Measurements from ENCODE around the gene SUGT1.
"Not testable (repeated sequence)": the region's sequence is repeated elsewhere in the genome, so short reads cannot be mapped to it uniquely, and the experiment has no call there.

SUGT1 gene

GRCh38 chr13:52652196-52652979 lies at the start of gene SUGT1:
Gene SUGT1 (plus strand): TSS chr13:52652836. CDS start chr13:52652921, 85 bp downstream.
- peak; percentile 87 for DNase-seq (ENCODE audit: low read depth)

GRCh38 chr13:52603316-52603715 lies 49.3 kb upstream of the SUGT1 start:
- not testable (repeated sequence) for DNase-seq (ENCODE audit: low read depth)

- not testable (repeated sequence) for DNase-seq (ENCODE audit: low read depth)
Measured at GRCh38 chr13:52606126-52606525, 46.5 kb upstream of the SUGT1 start.

GRCh38 chr13:52606795-52607194 lies 45.8 kb upstream of the SUGT1 start:
- DNase-seq (ENCODE audit: low read depth): not testable (repeated sequence)

- not testable (repeated sequence) for DNase-seq (ENCODE audit: low read depth)
Measured at GRCh38 chr13:52608184-52608583, 44.5 kb upstream of the SUGT1 start.

GRCh38 chr13:52609013-52609606 lies 43.5 kb upstream of the SUGT1 start:
- not testable (repeated sequence) for DNase-seq (ENCODE audit: low read depth)

- DNase-seq (ENCODE audit: low read depth): not testable (repeated sequence)
Measured at GRCh38 chr13:52610158-52610557, 42.5 kb upstream of the SUGT1 start.

- no peak for DNase-seq (ENCODE audit: low read depth)
Measured at GRCh38 chr13:52615134-52615801, 37.4 kb upstream of the SUGT1 start.

- DNase-seq (ENCODE audit: low read depth): no peak
Measured at GRCh38 chr13:52615812-52616211, 36.8 kb upstream of the SUGT1 start.

- DNase-seq (ENCODE audit: low read depth): peak; percentile 73
Measured at GRCh38 chr13:52617070-52618060, 35.3 kb upstream of the SUGT1 start.

GRCh38 chr13:52631083-52631690 lies 21.4 kb upstream of the SUGT1 start:
- DNase-seq (ENCODE audit: low read depth): not testable (repeated sequence)

- DNase-seq (ENCODE audit: low read depth): no peak
Measured at GRCh38 chr13:52638666-52639328, 13.8 kb upstream of the SUGT1 start.

GRCh38 chr13:52642131-52642530 lies 10.5 kb upstream of the SUGT1 start, which contains the start of gene HNRNPA1L2:
Gene HNRNPA1L2 (plus strand): TSS chr13:52642431. CDS start chr13:52642493, 62 bp downstream.
- no peak for DNase-seq (ENCODE audit: low read depth)

GRCh38 chr13:52644108-52644507 lies 8.5 kb upstream of the SUGT1 start:
- DNase-seq (ENCODE audit: low read depth): no peak

GRCh38 chr13:52646967-52647366 lies 5.7 kb upstream of the SUGT1 start:
- DNase-seq (ENCODE audit: low read depth): no peak

GRCh38 chr13:52650731-52651130 lies 1.9 kb upstream of the SUGT1 start:
- DNase-seq (ENCODE audit: low read depth): no peak

- no peak for DNase-seq (ENCODE audit: low read depth)
Measured at GRCh38 chr13:52651897-52652195, 790 bp upstream of the SUGT1 start.

GRCh38 chr13:52652980-52653303 lies 306 bp downstream of the SUGT1 start:
- DNase-seq (ENCODE audit: low read depth): peak; percentile 9

GRCh38 chr13:52659340-52659739 lies 6.7 kb downstream of the SUGT1 start:
- no peak for DNase-seq (ENCODE audit: low read depth)

- no peak for DNase-seq (ENCODE audit: low read depth)
Measured at GRCh38 chr13:52664272-52664671, 11.6 kb downstream of the SUGT1 start.

- DNase-seq (ENCODE audit: low read depth): no peak
Measured at GRCh38 chr13:52665325-52665724, 12.7 kb downstream of the SUGT1 start.

Data from stimulated activated CD8-positive, alpha-beta memory T cell treated with anti-CD3 and anti-CD28 coated beads, Interleukin-15, amount 100 ng/mL, for 1 hour (primary cell).